ENCODE measurements around the gene BBC3.

GRCh38 chr19:47236072-47236675, 5.2 kb upstream of the BBC3 start:
- TF ChIP-seq POLR2AphosphoS5 (IDR thresholded peaks at IDR 0.05; ENCODE audit: low read depth, low read length) (no peak), TAF1 (IDR thresholded peaks at IDR 0.05; ENCODE audit: borderline replicate concordance, insufficient read depth, low read length) (no peak), FOXP2 (optimal IDR thresholded peaks at IDR 0.05; ENCODE audit: borderline replicate concordance, extremely low read depth, extremely low read length, insufficient read depth) (no peak), REST (IDR thresholded peaks at IDR 0.05; ENCODE audit: insufficient read depth in 1 of 2, low read depth in 2 of 2, low read length in 2 of 2) (no peak)

All from PFSK-1 (cell line).